GM19351 (cell line): ENCODE results near the gene KANK2.
"Not testable (repeated sequence)": the region's sequence is repeated elsewhere in the genome, so short reads cannot be mapped to it uniquely, and the experiment has no call there.

Experiments used
- ATAC-seq: cut with Tn5 transposase; IDR thresholded peaks from one replicate; pipeline ENCODE4 v1.9.1; 2021; ENCODE audit warnings: mild to moderate bottlenecking, moderate library complexity; ENCODE audit not compliant: unreplicated experiment

KANK2 gene

GRCh38 chr19:11175920-11176319, 21.4 kb downstream of the KANK2 start:
- ATAC-seq, result no peak

GRCh38 chr19:11174336-11174735, 23.0 kb downstream of the KANK2 start:
- no peak for ATAC-seq

- ATAC-seq, result no peak
Observed at GRCh38 chr19:11173516-11174155, 23.7 kb downstream of the KANK2 start.

GRCh38 chr19:11172576-11172975, 24.8 kb downstream of the KANK2 start:
- no peak for ATAC-seq

- no peak for ATAC-seq
Observed at GRCh38 chr19:11171144-11171543, 26.2 kb downstream of the KANK2 start.

GRCh38 chr19:11169896-11170678, 27.3 kb downstream of the KANK2 start:
- no peak for ATAC-seq

- no peak for ATAC-seq
Observed at GRCh38 chr19:11168568-11168967, 28.8 kb downstream of the KANK2 start.

- ATAC-seq, result no peak
Observed at GRCh38 chr19:11166281-11167142, 30.8 kb downstream of the KANK2 start.

GRCh38 chr19:11165486-11166030, 31.8 kb downstream of the KANK2 start:
- ATAC-seq, result no peak

- no peak for ATAC-seq
Observed at GRCh38 chr19:11164879-11165406, 32.4 kb downstream of the KANK2 start.

- ATAC-seq, result no peak
Observed at GRCh38 chr19:11164296-11164695, 33.0 kb downstream of the KANK2 start.

- not testable (repeated sequence) for ATAC-seq
Observed at GRCh38 chr19:11160440-11160768, 36.9 kb downstream of the KANK2 start.

GRCh38 chr19:11159598-11160439, 37.5 kb downstream of the KANK2 start:
- no peak for ATAC-seq

- peak; percentile 96 for ATAC-seq
Observed at GRCh38 chr19:11155373-11156120, 41.8 kb downstream of the KANK2 start, which contains the start of gene SPC24. Gene SPC24, minus strand, starts transcription at chr19:11155782. Its CDS starts 6 bp downstream, at chr19:11155776.

GRCh38 chr19:11154683-11155047, 42.7 kb downstream of the KANK2 start:
- no peak for ATAC-seq

GRCh38 chr19:11152318-11153062, 44.9 kb downstream of the KANK2 start:
- ATAC-seq, result no peak

GRCh38 chr19:11151181-11151580, 46.2 kb downstream of the KANK2 start:
- ATAC-seq, result no peak

GRCh38 chr19:11148001-11148400, 49.3 kb downstream of the KANK2 start:
- ATAC-seq, result no peak

- no peak for ATAC-seq
Observed at GRCh38 chr19:11145536-11145924, 51.8 kb downstream of the KANK2 start.
